Small intestine (tissue), 16 donors: Measurements from ENCODE around the gene SSR3. TPM values are rescaled to one million over a fixed set of nuclear protein-coding genes. Genes with fewer than 3 reads are reported as not detected.
A peak's percentile ranks its signal among the peaks of the same experiment; 100 is the strongest.

ENCODE experiments used
- DNase-seq, 2 donors: peaks; one replicate each; pipeline versions ENCODE4 v3.0.0 to v3.0.0-alpha.2; 2013
- FAIRE-seq: peaks from 2 replicates; lab custom pipeline; 2012; peaks lifted over from hg19 to GRCh38; lab: Jason Lieb, UNC
- H3K27ac ChIP-seq, 3 donors: one replicate each; pipeline ENCODE4 v1.5.1; 2013; ENCODE audit warnings: low read length in 2 of 3, mild to moderate bottlenecking in 2 of 3, control low read depth in 1 of 3, inconsistent platforms in 1 of 3, low read depth in 1 of 3, moderate library complexity in 1 of 3
- H3K27me3 ChIP-seq, 3 donors: one replicate each; pipeline ENCODE4 v1.6.1; 2013; ENCODE audit warnings: low read length in 3 of 3, inconsistent platforms in 1 of 3; ENCODE audit not compliant: control insufficient read depth in 3 of 3, insufficient read depth in 3 of 3
- H3K36me3 ChIP-seq, 3 donors: one replicate each; pipeline ENCODE4 v1.6.1; 2013; ENCODE audit warnings: low read length in 3 of 3, inconsistent platforms in 1 of 3, low read depth in 1 of 3, mild to moderate bottlenecking in 1 of 3, moderate library complexity in 1 of 3; ENCODE audit not compliant: control insufficient read depth in 3 of 3, insufficient read depth in 2 of 3
- H3K4me1 ChIP-seq, 3 donors: one replicate each; pipeline ENCODE4 v1.6.1; 2013; ENCODE audit warnings: low read length in 2 of 3, inconsistent platforms in 1 of 3, low read depth in 1 of 3, mild to moderate bottlenecking in 1 of 3, moderate library complexity in 1 of 3; ENCODE audit not compliant: control insufficient read depth in 3 of 3, insufficient read depth in 2 of 3
- H3K4me3 ChIP-seq, 3 donors: one replicate each; pipeline ENCODE4 v1.5.1; 2013; ENCODE audit warnings: low read length in 3 of 3, control low read depth in 1 of 3, inconsistent platforms in 1 of 3, low read depth in 1 of 3, mild to moderate bottlenecking in 1 of 3, moderate library complexity in 1 of 3
- H3K9me3 ChIP-seq, 2 donors: one replicate each; pipeline ENCODE4 v1.6.1; 2013; ENCODE audit warnings: low read depth in 1 of 2, low read length in 1 of 2; ENCODE audit not compliant: control insufficient read depth in 2 of 2, insufficient read depth in 1 of 2
- WGBS, 3 donors: extraction: QIAGEN DNeasy Blood & Tissue Kit; methylation state at CpG; one replicate each; pipeline ENCODE4 v1.1.7; 2013; 5-methylcytosine and 5-hydroxymethylcytosine counted together
- long read RNA-seq, 10 donors: transcript quantifications; one replicate each; lab custom pipeline, GENCODE V29; 2026
- polyA plus RNA-seq, 4 donors: library from polyadenylated mRNA; stranded (reverse) in 3 of 4; unstranded in 1 of 4; fragments of 200-250 nt in 3 of 4; fragments of 120-200 nt in 1 of 4; gene quantifications; one replicate each; pipeline versions ENCODE4 v1.2.1 to v1.2.3, GENCODE V29; 2013
- donor health status: healthy with polysubstance abuse.
- donor health status: control.
- donor health status: control.
- donor health status: Bipolar disorder and iron deficiency.
- donor health status: healthy.

The SSR3 gene
- polyA plus RNA-seq = 100 to 1,000 TPM in 2 of 4 donors, 10 to 100 TPM in 2; 31.3 to 143 (median 99.9) TPM
- long read RNA-seq, donor 1 = 0 reads
- long read RNA-seq, donor 2, transcript SSR3-201 (5 exons, 3,716 nt) = major isoform, 33 of 33 reads
- long read RNA-seq, donor 2, partial matches to known transcripts = 0 of 33 reads
- long read RNA-seq, donor 2, other reads (novel, unspliced or antisense) = 0 of 33 reads
- long read RNA-seq, donor 3, transcript SSR3-201 (5 exons, 3,716 nt) = major isoform, 51 of 53 reads
- long read RNA-seq, donor 3, partial matches to known transcripts = 0 of 53 reads
- long read RNA-seq, donor 3, other reads (novel, unspliced or antisense) = 0 of 53 reads
- long read RNA-seq, donor 4, partial matches to known transcripts = 0 of 2 reads
- long read RNA-seq, donor 4, other reads (novel, unspliced or antisense) = 0 of 2 reads
- long read RNA-seq, donor 5, transcript SSR3-201 (5 exons, 3,716 nt) = major isoform, 20 of 21 reads
- long read RNA-seq, donor 5, partial matches to known transcripts = 0 of 21 reads
- long read RNA-seq, donor 5, other reads (novel, unspliced or antisense) = 0 of 21 reads
- long read RNA-seq, donor 6, transcript SSR3-201 (5 exons, 3,716 nt) = major isoform, 50 of 75 reads
- long read RNA-seq, donor 6, partial matches to known transcripts = 21 of 75 reads
- long read RNA-seq, donor 6, other reads (novel, unspliced or antisense) = 0 of 75 reads
- long read RNA-seq, donor 7 = 0 reads
- long read RNA-seq, donor 8, partial matches to known transcripts = 0 of 6 reads
- long read RNA-seq, donor 8, other reads (novel, unspliced or antisense) = 0 of 6 reads
- long read RNA-seq, donor 9, transcript SSR3-201 (5 exons, 3,716 nt) = major isoform, 18 of 18 reads
- long read RNA-seq, donor 9, partial matches to known transcripts = 0 of 18 reads
- long read RNA-seq, donor 9, other reads (novel, unspliced or antisense) = 0 of 18 reads
- long read RNA-seq, donor 10, transcript SSR3-201 (5 exons, 3,716 nt) = major isoform, 87 of 99 reads
- long read RNA-seq, donor 10, partial matches to known transcripts = 7 of 99 reads
- long read RNA-seq, donor 10, other reads (novel, unspliced or antisense) = 0 of 99 reads

GRCh38 chr3:156554842-156555687, at the start of gene SSR3:
SSR3 (minus strand) TSS chr3:156555117; CDS start chr3:156555089, 28 bp downstream.
- FAIRE-seq (no peak), DNase-seq (peak; percentile 99 to 100)
- WGBS, 3 donors = 2 to 4% (median 3%) methylated on average over 60 of the region's 60 CpGs
- H3K36me3 ChIP-seq = peaks cover 4 to 12% (median 5%) of the 10 kb centered on the region in 3 donors
- H3K4me1 ChIP-seq = peaks cover 0 to 6% (median 5%) of the 10 kb centered on the region in 3 donors
- H3K9me3 ChIP-seq = no peaks in the 10 kb centered on the region
- peak within 1 kb of the TSS; percentile 73 to 85 (median 84) for H3K4me3 ChIP-seq
- H3K27me3 ChIP-seq = no peaks in the 10 kb centered on the region
- peak within 1 kb of the TSS; percentile 35 to 96 (median 87) for H3K27ac ChIP-seq

GRCh38 chr3:156604064-156604641, 49.2 kb upstream of the SSR3 start:
- H3K9me3 ChIP-seq = no peaks in the 10 kb centered on the region
- 93 to 94% (median 94%) methylated on average over 2 of the region's 2 CpGs for WGBS, 3 donors
- H3K27me3 ChIP-seq = no peaks in the 10 kb centered on the region
- FAIRE-seq (no peak), DNase-seq (no peak)
- no peak overlapping the region for H3K27ac ChIP-seq
- no peaks in the 10 kb centered on the region for H3K36me3 ChIP-seq
- H3K4me1 ChIP-seq = peaks cover 0 to 29% (median 2%) of the 10 kb centered on the region in 3 donors
- no peak overlapping the region for H3K4me3 ChIP-seq

GRCh38 chr3:156603379-156604017, 48.6 kb upstream of the SSR3 start:
- no peaks in the 10 kb centered on the region for H3K36me3 ChIP-seq
- no peaks in the 10 kb centered on the region for H3K27me3 ChIP-seq
- DNase-seq (no peak), FAIRE-seq (no peak)
- H3K4me1 ChIP-seq = peaks cover 0 to 32% (median 2%) of the 10 kb centered on the region in 3 donors
- H3K27ac ChIP-seq = no peak overlapping the region
- H3K9me3 ChIP-seq = no peaks in the 10 kb centered on the region
- 90 to 95% (median 93%) methylated on average over 2 of the region's 2 CpGs for WGBS, 3 donors
- H3K4me3 ChIP-seq = no peak overlapping the region

GRCh38 chr3:156602424-156602823, 47.5 kb upstream of the SSR3 start:
- Histone ChIP-seq H3K4me3 (no peak overlapping the region), H3K36me3 (no peaks in the 10 kb centered on the region), H3K27me3 (no peaks in the 10 kb centered on the region), H3K27ac (no peak overlapping the region), H3K4me1 (peaks cover 0 to 32% (median 2%) of the 10 kb centered on the region in 3 donors), H3K9me3 (no peaks in the 10 kb centered on the region)
- no peak for DNase-seq
- no peak for FAIRE-seq
- 75 to 85% (median 79%) methylated on average over 2 of the region's 2 CpGs for WGBS, 3 donors

- Histone ChIP-seq H3K27me3 (no peaks in the 10 kb centered on the region), H3K4me3 (no peak overlapping the region), H3K9me3 (no peaks in the 10 kb centered on the region), H3K4me1 (peaks cover 0 to 32% (median 2%) of the 10 kb centered on the region in 3 donors), H3K27ac (no peak overlapping the region), H3K36me3 (no peaks in the 10 kb centered on the region)
- 64 to 80% (median 77%) methylated on average over 3 of the region's 3 CpGs for WGBS, 3 donors
- FAIRE-seq (no peak), DNase-seq (no peak)
Observed at GRCh38 chr3:156601497-156601896, 46.6 kb upstream of the SSR3 start.

GRCh38 chr3:156600834-156601233, 45.9 kb upstream of the SSR3 start:
- Histone ChIP-seq H3K9me3 (no peaks in the 10 kb centered on the region), H3K27me3 (no peaks in the 10 kb centered on the region), H3K4me3 (no peak overlapping the region), H3K36me3 (no peaks in the 10 kb centered on the region), H3K27ac (no peak overlapping the region), H3K4me1 (peaks cover 0 to 30% (median 2%) of the 10 kb centered on the region in 3 donors)
- DNase-seq (no peak), FAIRE-seq (no peak)
- 92 to 97% (median 94%) methylated on average over 4 of the region's 4 CpGs for WGBS, 3 donors
